Thyroid gland (tissue), 4 donors: Measurements from ENCODE around the gene NAA35.

Source experiments
- CTCF ChIP-seq, 6 experiments: fragments of 200-600 bp in 3 of 6; fragments of 450-650 bp in 3 of 6; sonication (generic) in 3 of 6; IDR thresholded peaks; one replicate each; pipeline ENCODE4 v1.5.1; 2016 to 2019; ENCODE audit warnings: antibody characterized with exemption in 6 of 6, mild to moderate bottlenecking in 2 of 6, inconsistent platforms in 1 of 6, moderate library complexity in 1 of 6
- POLR2A ChIP-seq, 2 donors: fragments of 450-650 bp; IDR thresholded peaks; one replicate each; pipeline ENCODE4 v1.6.1; 2017; ENCODE audit warnings: antibody characterized with exemption in 2 of 2, mild to moderate bottlenecking in 2 of 2, moderate library complexity in 1 of 2

GRCh38 chr9:85995097-85995496, 54.2 kb downstream of the NAA35 start:
- TF ChIP-seq CTCF (IDR thresholded peaks at IDR 0.05) (no peak), POLR2A (IDR thresholded peaks at IDR 0.05) (no peak)
